Loucy (cell line): ENCODE data around the gene THRAP3.

ENCODE experiments used
- H2AFZ ChIP-seq: fragments of 200-600 bp; sonication (generic); 2 replicates; pipeline ENCODE4 v1.6.0; 2016; ENCODE audit warnings: antibody characterized with exemption, mild to moderate bottlenecking, low read length, moderate library complexity
- H3F3A ChIP-seq: fragments of 200-600 bp; 2 replicates; pipeline ENCODE4 v1.6.0; 2016; ENCODE audit warnings: antibody characterized with exemption, low read depth, mild to moderate bottlenecking
- H3K27me3 ChIP-seq: fragments of 200-600 bp; sonication (generic); 2 replicates; pipeline ENCODE4 v1.6.1; 2014; ENCODE audit warnings: low read length, mild to moderate bottlenecking; ENCODE audit not compliant: insufficient read depth, poor library complexity, severe bottlenecking
- H3K36me3 ChIP-seq: fragments of 200-600 bp; sonication (generic); 2 replicates; pipeline ENCODE4 v1.6.1; 2016; ENCODE audit warnings: low read length; ENCODE audit not compliant: insufficient read depth
- H3K4me1 ChIP-seq: fragments of 200-600 bp; sonication (generic); 2 replicates; pipeline ENCODE4 v1.5.1; 2014; ENCODE audit warnings: low read length, mild to moderate bottlenecking; ENCODE audit not compliant: insufficient read depth, poor library complexity, severe bottlenecking
- H3K4me2 ChIP-seq: fragments of 200-600 bp; sonication (generic); 2 replicates; pipeline ENCODE4 v1.6.0; 2014; ENCODE audit warnings: antibody characterized with exemption, low read length, low read depth, mild to moderate bottlenecking; ENCODE audit not compliant: poor library complexity, severe bottlenecking
- H3K4me3 ChIP-seq: fragments of 200-600 bp; sonication (generic); 2 replicates; pipeline ENCODE4 v1.5.1; 2014; ENCODE audit warnings: low read length, mild to moderate bottlenecking, mixed read lengths; ENCODE audit not compliant: poor library complexity, severe bottlenecking
- H3K79me2 ChIP-seq: fragments of 200-600 bp; sonication (generic); 2 replicates; pipeline ENCODE4 v1.6.1; 2014; ENCODE audit warnings: low read length; ENCODE audit not compliant: insufficient read depth
- H3K9ac ChIP-seq: fragments of 200-600 bp; sonication (generic); 2 replicates; pipeline ENCODE4 v1.6.0; 2014; ENCODE audit warnings: mild to moderate bottlenecking, low read depth, low read length, moderate library complexity; ENCODE audit not compliant: poor library complexity, severe bottlenecking
- H3K9me2 ChIP-seq: fragments of 200-600 bp; sonication (generic); replicated peaks from 2 replicates; pipeline ENCODE4 v1.6.1; 2016; ENCODE audit warnings: low read depth, low read length, mixed read lengths
- H3K9me3 ChIP-seq: fragments of 200-600 bp; sonication (generic); 2 replicates; pipeline ENCODE4 v1.6.1; 2014; ENCODE audit warnings: mild to moderate bottlenecking, antibody characterized with exemption, low read length, low read depth; ENCODE audit not compliant: insufficient read depth
- H4K20me1 ChIP-seq: fragments of 200-600 bp; sonication (generic); 2 replicates; pipeline ENCODE4 v1.6.0; 2014; ENCODE audit warnings: antibody characterized with exemption, low read length, mild to moderate bottlenecking; ENCODE audit not compliant: insufficient read depth, poor library complexity, severe bottlenecking
- CTCF ChIP-seq: fragments of 200-600 bp; sonication (generic); conservative IDR thresholded peaks from 2 replicates; pipeline ENCODE4 v1.5.1; 2014; ENCODE audit warnings: mild to moderate bottlenecking, antibody characterized with exemption, low read length
- EZH2phosphoT487 ChIP-seq: fragments of 200-600 bp; IDR thresholded peaks from 2 replicates; pipeline ENCODE4 v1.6.1; 2018; ENCODE audit warnings: antibody characterized with exemption, mild to moderate bottlenecking, moderate library complexity, borderline replicate concordance

THRAP3 gene

GRCh38 chr1:36352125-36352909 is 128.1 kb downstream of the THRAP3 start:
- Histone ChIP-seq H3K4me3 (no peak overlapping the region), H3K4me2 (no peak overlapping the region), H3K36me3 (peaks cover 45% of the 10 kb centered on the region; the same call in 1 of the 2 replicates), H3F3A (no peaks in the 10 kb centered on the region), H3K9me2 (no peaks in the 10 kb centered on the region), H3K79me2 (no peaks in the 10 kb centered on the region), H3K27me3 (no peaks in the 10 kb centered on the region), H3K4me1 (peaks cover 9% of the 10 kb centered on the region), H4K20me1 (no peaks in the 10 kb centered on the region), H2AFZ (no peak overlapping the region), H3K9ac (no peak overlapping the region), H3K9me3 (no peaks in the 10 kb centered on the region)
- no peak for TF ChIP-seq EZH2phosphoT487
- no peak for TF ChIP-seq CTCF

- Histone ChIP-seq H3K4me1 (peaks cover 9% of the 10 kb centered on the region), H2AFZ (no peak overlapping the region), H3K79me2 (no peaks in the 10 kb centered on the region), H3F3A (no peaks in the 10 kb centered on the region), H3K27me3 (no peaks in the 10 kb centered on the region), H3K4me3 (no peak overlapping the region), H3K4me2 (peak overlapping the region; percentile 10), H3K9me3 (no peaks in the 10 kb centered on the region), H4K20me1 (no peaks in the 10 kb centered on the region), H3K9ac (no peak overlapping the region), H3K9me2 (no peaks in the 10 kb centered on the region), H3K36me3 (peaks cover 43% of the 10 kb centered on the region; the same call in 1 of the 2 replicates)
- TF ChIP-seq CTCF (no peak), EZH2phosphoT487 (no peak)
Measured at GRCh38 chr1:36352910-36353878, 129.0 kb downstream of the THRAP3 start.

- Histone ChIP-seq H3K9me3 (no peaks in the 10 kb centered on the region), H2AFZ (no peak overlapping the region), H3K9ac (no peak overlapping the region), H3K4me1 (peaks cover 9% of the 10 kb centered on the region), H3F3A (no peaks in the 10 kb centered on the region), H3K79me2 (no peaks in the 10 kb centered on the region), H3K4me3 (no peak overlapping the region), H3K27me3 (no peaks in the 10 kb centered on the region), H3K36me3 (peaks cover 39% of the 10 kb centered on the region; the same call in 1 of the 2 replicates), H3K9me2 (no peaks in the 10 kb centered on the region), H4K20me1 (no peaks in the 10 kb centered on the region), H3K4me2 (no peak overlapping the region)
- TF ChIP-seq CTCF (no peak), EZH2phosphoT487 (no peak)
Measured at GRCh38 chr1:36354486-36354885, 130.2 kb downstream of the THRAP3 start.
